HUDEP-2 (cell line): ENCODE data around the gene DHX30.
"Not testable (repeated sequence)": the region's sequence is repeated elsewhere in the genome, so short reads cannot be mapped to it uniquely, and the experiment has no call there.

Experiments used
- DNase-seq, 76 experiments: peaks; one replicate each; lab custom pipeline; 2025; ENCODE audit not compliant: unreplicated experiment in 76 of 76; lab: John Stamatoyannopoulos, UW

The DHX30 gene, protein sequence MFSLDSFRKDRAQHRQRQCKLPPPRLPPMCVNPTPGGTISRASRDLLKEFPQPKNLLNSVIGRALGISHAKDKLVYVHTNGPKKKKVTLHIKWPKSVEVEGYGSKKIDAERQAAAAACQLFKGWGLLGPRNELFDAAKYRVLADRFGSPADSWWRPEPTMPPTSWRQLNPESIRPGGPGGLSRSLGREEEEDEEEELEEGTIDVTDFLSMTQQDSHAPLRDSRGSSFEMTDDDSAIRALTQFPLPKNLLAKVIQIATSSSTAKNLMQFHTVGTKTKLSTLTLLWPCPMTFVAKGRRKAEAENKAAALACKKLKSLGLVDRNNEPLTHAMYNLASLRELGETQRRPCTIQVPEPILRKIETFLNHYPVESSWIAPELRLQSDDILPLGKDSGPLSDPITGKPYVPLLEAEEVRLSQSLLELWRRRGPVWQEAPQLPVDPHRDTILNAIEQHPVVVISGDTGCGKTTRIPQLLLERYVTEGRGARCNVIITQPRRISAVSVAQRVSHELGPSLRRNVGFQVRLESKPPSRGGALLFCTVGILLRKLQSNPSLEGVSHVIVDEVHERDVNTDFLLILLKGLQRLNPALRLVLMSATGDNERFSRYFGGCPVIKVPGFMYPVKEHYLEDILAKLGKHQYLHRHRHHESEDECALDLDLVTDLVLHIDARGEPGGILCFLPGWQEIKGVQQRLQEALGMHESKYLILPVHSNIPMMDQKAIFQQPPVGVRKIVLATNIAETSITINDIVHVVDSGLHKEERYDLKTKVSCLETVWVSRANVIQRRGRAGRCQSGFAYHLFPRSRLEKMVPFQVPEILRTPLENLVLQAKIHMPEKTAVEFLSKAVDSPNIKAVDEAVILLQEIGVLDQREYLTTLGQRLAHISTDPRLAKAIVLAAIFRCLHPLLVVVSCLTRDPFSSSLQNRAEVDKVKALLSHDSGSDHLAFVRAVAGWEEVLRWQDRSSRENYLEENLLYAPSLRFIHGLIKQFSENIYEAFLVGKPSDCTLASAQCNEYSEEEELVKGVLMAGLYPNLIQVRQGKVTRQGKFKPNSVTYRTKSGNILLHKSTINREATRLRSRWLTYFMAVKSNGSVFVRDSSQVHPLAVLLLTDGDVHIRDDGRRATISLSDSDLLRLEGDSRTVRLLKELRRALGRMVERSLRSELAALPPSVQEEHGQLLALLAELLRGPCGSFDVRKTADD

DNA sequence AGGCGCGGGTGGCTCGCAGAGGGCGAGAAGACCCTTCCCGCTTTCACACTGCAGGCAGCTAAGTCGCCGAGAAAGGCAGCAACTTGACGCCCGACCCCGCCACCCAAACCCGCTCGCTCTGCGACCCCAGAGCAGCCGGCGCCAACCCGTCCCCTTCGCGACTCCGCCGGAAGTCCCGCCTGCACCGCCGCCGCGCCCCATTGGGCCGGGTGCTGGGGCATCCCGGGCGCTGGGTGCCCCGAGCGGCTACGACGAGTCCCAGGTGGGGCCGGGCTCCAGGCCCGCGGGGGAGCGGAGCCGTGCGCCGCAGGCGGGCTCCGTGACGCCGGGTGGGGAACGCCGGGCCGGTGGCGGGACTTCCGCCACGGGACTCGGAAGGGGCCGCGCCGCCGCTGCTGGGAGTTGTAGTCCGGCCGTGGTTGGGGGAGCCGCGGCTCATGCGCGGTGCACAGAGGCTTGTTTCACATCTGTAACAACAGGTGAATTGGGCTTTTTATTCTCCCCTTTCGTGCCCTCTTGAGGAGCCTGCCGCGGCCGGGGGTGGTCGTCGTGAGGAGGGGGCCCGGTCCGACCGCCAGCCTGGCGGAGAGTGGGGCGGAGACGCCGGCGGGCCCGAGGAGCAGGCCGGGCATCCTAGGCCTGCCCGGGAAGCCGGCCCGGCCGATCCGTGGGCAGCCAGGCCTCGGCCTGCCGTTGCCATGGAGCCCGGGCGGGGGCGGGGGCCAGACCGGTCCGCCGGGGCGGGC is at the start of gene DHX30:
TSS of gene DHX30 (plus strand) at position 405 of the 746 bp plus-strand sequence. CDS start 7,546 bp downstream, outside the sequence.
- DNase-seq: peak in 72 of 76 experiments; percentile 23 to 83 (median 68)

DNA sequence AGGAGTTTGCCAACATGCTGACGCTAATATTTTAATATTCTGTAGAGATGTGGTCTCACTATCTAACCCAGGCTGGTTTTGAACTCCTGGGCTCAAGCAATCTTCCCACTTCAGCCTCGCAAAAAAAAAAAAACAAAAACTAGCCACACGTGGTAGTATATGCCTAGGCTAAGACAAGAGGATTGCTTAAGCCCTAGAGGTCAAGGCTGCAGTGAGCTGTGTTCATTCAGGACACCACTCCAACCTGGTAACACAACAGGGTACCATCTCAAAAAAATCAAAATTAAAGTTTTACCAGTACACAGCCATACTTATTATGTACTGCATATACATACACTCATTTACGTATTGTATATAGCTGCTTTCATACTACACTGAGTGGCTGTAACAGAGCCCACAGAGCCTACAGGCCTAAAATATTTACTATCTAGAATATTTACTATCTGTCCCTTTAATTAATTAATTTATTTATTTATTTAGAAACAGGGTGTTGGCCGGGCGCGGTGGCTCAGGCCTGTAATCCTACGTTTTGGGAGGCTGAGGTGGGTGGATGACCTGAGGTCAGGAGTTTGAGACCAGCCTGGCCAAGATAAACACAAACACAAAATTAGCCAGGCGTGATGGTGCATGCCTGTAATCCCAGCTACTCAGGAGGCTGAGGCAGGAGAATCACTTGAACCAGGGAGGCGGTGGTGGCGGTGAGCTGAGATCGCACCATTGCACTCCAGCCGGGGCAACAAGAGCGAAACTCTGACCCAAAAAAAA is 44.5 kb upstream of the DHX30 start:
- DNase-seq: no peak

DNA sequence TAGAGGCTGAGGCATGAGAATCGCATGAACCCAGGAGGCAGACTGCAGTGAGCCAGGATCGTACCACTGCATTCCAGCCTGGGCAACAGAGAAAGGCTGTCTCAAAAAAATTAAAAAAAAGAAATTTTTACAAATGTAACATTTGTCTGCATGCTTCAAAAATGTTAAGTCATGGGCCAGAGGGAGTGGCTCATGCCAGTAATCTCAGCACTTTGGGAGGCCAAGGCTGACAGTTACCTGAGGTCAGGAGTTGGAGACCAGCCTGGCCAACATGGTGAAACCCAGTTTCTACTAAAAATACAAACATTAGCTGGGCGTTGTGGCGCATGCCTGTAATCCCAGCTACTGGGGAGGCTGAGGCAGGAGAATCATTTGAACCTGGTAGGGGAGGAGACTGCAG is 42.7 kb upstream of the DHX30 start:
- DNase-seq: not testable (repeated sequence)

DNA sequence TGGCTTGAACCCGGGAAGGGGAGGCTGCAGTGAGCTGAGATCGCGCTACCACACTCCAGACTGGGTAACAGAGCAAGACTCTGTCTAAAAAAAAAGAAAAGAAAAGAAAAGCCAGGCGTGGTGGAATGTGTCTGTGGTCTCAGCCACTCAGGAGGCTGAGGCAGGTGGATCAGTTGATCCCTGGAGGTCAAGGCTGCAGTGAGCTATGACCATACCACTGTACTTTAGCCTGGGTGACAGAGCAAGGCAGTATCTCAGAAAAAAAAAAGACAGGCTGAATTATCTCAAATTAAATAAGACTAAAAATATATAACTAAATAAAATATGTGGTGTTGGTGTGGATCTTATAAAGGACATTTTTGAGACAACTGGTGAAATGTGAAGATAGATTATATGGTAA is 41.9 kb upstream of the DHX30 start:
- no peak for DNase-seq

DNA sequence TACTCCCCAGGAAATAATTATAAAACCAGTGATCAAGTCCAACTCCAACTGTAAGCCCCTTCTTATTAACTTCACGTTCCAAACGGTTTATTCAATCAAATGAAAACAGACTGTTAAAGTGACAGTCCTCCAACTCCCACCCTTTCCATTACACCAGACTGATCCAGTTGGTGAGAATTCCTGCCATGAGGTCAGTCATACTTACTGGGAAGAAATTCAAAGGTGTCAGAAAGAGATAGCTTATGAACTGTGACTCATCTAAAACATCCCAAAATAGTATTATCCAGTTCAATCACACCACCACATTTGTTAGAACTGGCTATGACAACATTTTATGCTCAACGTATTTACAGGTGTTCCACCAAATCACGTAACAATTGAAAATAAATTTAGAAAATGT is 40.7 kb upstream of the DHX30 start:
- DNase-seq: no peak

DNA sequence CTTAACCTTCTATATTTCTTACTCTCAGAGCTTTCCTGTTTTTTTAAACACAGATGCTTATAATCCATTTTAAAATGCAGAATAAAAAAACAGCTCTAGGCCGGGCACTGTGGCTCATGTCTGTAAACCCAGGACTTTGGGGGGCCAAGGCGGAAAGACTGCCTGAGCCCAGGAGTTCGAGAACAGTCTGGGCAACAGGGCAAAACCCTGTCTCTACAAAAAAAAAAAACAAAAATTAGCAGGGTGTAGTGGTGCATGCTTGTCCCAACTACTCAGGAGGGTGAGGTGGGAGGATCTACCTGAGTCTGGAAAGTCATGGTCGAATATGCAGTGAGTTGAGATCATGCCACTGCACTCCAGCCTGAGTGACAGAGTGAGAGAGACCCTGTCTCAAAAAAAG is 36.8 kb upstream of the DHX30 start:
- no peak for DNase-seq

DNA sequence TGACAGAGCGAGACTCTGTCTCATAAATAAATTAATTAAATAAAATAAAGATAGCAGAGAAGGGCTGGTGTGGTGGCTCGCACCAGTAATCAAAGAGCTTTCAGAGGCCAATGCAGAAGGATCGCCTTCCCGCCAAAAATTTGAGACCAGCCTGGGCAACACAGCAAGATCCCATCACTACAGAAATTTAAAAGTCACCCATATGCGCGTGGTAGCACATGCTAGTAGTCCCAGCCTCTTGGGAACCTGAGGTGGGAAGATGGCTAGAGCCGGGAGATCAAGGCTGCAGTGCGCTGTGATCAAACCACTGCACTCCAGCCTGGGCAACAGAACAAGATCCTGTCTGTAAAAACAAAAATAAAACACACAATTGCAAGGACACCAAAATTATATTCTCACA is 30.9 kb upstream of the DHX30 start:
- DNase-seq: no peak

DNA sequence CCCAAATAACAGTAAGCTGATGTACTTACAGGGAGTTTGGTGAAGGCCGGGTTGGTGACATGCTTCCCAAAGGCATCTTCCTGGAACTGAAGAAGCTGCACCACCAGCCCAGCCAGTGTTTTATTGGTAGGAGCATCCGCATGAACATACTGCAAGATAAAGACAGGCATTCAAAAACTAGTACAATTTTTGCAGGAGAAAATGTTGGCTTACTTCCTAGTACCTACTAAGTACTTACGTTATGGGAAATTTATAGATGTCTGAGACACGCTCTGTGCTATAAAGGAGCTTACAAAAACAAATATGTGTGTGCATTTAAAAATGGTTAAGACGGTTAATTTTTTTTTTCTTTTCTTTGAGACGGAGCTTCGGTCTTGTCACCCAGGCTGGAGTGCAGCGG is 30.1 kb upstream of the DHX30 start:
- no peak for DNase-seq

DNA sequence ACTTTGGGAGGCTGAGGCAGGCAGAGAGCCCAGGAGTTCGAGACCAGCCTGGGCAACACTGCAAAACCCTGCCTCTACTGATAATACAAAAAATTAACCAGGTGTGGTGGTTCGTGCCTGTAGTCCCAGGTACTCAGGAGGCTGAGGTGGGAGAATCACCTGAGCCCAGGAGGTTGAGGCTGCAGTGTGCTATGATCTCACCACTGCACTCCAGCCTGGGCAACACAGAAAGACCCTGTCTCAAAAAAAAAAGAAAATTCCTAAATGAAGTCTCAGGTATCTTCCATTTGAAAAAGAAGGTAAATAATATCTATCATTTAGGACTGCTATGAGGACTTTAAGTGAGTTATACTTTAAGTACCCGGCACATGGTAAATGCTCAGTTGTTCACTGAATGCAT is 24.2 kb upstream of the DHX30 start:
- DNase-seq: no peak

DNA sequence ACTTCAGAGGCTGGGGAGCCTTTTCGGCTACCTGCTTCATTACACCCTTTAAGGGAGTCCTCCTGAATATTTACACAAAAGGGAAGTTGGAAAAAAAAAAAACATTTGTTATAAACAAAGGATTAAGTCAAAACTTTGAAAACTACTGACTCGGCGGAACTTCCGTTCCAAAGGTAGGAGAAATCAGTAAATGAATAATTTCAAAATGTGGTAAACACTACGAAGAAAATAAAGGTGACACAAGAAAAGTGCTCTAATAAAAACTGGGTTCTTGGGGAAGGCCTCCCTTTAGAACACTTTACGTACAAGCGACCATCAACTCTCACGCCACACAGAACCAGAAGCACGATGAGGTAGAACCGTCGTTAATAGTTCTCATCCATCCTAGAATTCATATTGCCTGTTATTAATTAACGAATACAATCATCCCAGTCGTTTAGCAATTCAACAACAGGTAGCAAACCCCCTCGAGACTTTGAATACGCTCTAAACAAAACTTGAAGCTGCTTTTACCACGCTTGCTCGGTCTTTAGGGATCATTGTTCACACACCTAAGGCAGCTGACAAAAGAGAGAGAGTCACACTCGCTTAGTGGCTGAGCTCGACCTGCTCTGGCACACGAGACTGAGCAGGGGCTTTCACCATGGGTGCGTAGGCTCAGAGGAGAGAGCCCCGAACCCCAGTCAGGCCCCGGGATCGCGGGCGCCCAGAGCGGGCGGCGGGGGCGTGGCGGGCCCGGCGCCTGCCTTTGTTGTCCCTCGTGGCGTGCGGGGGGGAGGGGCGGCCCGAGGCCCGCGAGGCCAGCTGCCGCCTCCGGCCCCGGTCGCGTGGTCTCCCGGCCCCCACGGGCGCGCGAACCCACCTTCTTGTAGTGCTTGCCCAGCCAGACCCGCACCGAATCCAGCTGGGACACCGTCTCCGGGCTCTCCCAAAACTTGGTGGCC is 21.9 kb upstream of the DHX30 start:
- DNase-seq: peak in 51 of 76 experiments; percentile 7 to 82 (median 41)

DNA sequence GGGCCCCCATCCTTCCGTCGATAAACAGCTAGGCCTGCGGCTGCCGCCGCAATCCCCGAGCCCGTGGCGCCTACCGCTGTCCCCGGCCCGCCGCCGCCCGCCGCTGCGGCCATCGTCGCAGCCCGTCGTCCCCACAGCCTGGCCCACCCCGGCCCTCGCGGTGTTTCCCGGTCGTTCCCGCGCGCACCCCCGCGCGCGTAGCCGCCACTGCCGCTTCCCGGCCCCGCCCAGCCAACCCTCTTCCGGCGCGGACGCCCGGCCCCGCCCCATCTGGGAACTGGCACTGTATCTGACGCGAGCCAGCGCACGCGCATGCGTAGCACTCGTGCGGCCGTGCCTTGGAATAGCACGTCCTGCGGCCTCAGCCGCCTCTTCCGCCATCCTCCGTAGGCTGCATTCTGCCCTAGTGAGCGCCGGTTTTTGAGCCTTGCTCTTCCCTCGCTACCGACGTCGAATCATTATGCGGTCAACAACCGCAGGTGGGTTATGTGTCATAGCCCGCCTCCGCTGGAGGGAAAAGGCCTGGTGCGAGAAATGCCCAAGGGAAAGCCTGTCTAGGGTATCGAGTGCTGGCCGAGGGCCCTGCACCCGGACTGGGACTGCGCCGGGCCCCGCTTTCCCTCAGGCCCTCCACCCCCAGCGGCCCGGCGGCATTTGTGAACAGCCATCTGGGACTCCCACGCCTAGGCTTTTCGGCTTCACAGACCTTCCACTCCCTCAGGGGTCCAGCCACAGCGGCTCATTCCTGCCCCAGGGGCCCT is 21.1 kb upstream of the DHX30 start, which contains the start of gene SMARCC1:
TSS of gene SMARCC1 (minus strand) at position 209 of the 761 bp plus-strand sequence. CDS start at position 113, 96 bp downstream.
- DNase-seq: peak in 75 of 76 experiments; percentile 69 to 98 (median 94)

DNA sequence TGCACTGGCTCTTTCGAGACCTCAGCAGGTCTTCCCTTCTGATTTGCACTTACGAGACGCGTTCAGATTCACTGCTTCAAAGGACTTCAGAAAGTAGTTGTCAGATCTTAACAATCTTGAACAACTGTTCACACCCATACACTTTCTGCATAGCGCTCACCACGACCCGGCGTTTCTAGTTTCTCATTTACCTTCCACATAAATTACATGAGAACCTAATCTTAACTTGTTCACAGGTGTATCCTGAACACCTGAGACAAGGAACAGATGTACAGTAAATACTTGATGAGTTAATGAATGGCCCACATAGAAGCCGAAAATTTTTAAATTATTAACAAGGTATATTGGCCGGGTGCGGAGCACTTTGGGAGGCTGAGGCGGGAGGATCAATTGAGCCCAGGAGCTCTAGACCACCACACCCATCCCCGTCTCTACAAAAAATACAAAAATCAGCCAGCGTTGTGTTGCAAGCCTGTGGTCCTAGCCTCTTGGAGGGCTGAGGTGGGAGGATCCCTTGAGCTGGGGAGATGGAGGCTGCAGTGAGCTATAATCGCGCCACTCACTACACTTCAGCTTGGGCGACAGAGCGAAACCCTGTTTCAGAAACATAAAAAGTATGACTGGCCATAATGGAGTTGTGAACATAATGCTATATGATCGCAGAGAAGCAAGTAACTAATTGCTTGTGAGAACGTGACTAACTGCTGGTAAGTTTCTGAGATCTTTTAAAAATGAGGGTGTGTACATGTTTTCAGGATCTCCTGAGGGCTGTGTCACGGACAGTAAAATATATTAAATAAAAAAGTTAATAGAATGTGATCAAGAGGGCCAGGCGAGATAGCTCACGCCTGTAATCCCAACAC is 20.3 kb upstream of the DHX30 start:
- DNase-seq: peak in 1 of 76 experiments; percentile 64

DNA sequence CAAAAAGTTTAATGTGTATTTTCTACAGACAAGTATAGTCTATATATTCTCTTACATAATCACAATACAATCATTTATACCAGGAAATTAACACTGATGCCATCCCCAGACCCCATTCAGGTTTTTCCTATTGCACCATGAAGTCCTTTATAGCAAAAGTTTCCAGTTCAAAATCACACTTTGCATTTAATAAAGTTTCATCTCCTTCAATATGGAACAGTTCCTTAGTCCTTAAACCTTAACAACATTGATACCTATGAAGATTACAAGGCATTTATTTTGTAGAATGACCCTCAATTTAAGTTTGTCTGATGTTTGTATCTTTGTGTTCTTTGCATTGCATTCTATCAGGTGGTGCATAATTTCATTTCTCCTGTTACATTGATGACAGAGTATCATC is 19.3 kb upstream of the DHX30 start:
- DNase-seq: no peak

DNA sequence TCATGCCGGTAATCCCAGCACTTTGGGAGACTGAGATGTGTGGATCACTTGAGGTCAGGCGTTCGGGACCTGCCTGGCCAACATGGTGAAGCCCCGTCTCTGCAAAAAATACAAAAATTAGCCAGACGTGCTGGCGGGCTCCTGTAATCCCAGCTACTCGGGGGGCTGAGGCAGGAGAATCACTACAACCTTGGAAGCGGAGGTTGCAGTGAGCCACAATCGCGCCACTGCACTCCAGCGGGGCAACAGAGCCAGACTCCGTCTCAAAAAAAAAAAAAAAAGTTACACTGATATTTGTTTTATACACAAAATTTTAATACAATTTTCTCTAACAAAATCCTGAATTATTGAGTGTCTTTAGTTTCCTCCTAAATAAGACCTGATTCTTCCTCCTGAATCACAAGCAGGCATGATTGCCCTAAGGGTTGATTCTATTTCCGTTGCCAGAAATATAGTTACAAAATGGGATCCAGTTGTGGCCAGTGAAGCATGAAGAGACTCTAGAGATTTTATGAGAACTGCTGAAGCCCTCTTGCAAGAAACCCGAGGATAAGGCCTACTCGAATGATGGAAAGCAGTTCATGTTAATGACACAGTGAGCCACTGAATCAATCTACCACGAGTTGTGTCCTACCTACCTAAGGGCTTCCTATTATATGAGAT is 11.6 kb upstream of the DHX30 start:
- no peak for DNase-seq

DNA sequence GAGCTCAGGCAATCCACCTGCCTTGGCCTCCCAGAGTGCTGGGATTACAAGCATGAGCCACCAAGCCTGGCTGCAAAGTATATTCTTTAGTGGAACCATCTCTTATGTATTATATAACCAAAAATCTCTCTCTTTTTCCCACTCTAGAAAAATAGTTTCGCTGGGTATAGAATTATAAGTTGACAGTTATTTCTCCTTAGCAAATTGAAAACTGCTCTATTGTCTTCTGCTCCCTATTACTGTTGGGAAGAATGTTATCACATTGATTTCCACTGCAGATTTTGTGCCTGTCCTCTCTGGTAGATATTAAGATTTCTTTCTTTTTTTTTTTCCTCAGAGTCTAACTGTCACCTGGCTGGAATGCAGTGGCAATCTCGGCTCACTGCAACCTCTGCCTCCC is 10.2 kb upstream of the DHX30 start:
- no peak for DNase-seq

DNA sequence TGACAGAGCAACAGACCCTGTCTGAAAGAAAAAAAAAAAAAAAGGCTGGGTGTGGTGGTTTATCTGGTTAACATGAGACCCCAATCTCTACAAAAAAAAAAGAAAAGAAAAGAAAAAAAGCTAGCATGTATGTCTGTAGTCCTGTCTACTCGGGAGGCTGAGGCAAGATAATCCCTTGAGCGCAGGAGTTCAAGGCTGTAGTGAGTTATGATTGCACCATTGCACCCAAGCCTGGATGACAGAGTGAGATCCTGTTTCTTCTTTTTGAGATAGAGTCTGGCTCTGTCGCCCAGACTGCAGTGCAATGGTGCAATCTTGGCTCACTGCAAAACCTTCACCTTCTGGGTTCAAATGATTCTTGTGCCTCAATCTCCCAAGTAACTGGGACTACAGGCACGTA is 8.4 kb upstream of the DHX30 start:
- no peak for DNase-seq
